Kidney epithelial cell (primary cell): ENCODE results near the gene NFKBIA. TPM values are rescaled to one million over a fixed set of nuclear protein-coding genes. Genes with fewer than 3 reads are reported as not detected.

Experiments used
- DNase-seq: peaks from one replicate; pipeline ENCODE4 v3.0.0-alpha.2; 2010; ENCODE audit warnings: low read depth
- H3K27me3 ChIP-seq: 2 replicates; pipeline ENCODE4 v1.6.0; 2011; ENCODE audit warnings: low read length; ENCODE audit not compliant: control insufficient read depth, insufficient read depth
- H3K36me3 ChIP-seq: 2 replicates; pipeline ENCODE4 v1.5.1; 2011; ENCODE audit warnings: low read length; ENCODE audit not compliant: control insufficient read depth, insufficient read depth
- H3K4me3 ChIP-seq: 2 replicates; pipeline ENCODE4 v1.5.1; 2011; ENCODE audit warnings: low read depth, mild to moderate bottlenecking, control low read depth, low read length
- CTCF ChIP-seq: IDR thresholded peaks from 2 replicates; pipeline ENCODE4 v1.5.1; 2011; ENCODE audit warnings: mild to moderate bottlenecking, moderate library complexity, low read length, control low read depth, inconsistent platforms; ENCODE audit not compliant: insufficient read depth, poor library complexity, severe bottlenecking
- total RNA-seq: library from RNA; depleted of rRNA; stranded (reverse); fragments of >200 nt; gene quantifications from 2 replicates; pipeline ENCODE4 v1.2.3, GENCODE V29; 2015

The NFKBIA gene
- total RNA-seq, 1 donor from 2014 or later, result 196 TPM

DNA sequence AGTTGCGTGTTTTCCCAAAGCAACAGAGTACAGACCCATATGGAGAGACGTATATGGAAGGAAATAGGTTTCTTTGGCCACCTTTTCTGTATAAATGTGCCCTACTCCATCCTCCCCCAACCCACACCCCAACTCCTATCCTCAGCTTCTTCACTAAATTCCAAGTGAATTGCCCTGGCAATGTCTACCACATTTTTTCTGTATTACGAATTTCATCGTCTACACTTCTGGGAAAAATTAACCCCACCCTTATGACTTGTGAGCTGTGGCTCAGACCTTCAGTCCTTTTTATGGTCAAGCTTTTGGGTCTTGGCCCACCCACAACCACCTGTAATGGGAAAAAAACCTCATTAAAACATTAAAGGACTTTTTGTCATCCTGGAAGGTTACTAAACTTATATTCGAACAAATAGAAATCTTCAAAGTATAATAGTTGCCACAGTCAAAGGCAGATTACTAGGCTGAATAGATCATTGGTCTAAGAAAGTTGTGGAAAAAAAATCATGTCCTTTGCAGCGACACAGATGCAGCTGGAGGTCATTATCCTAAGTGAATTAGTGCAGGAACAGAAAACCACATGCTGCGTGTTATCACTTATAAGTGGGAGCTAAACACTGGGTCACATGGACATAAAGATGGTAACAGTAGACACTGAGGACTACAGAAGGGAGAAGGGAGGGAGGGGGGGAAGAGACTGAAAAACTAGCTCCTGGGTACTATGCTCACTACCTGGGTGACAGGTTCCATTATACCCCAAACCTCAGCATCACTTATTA, 15.7 kb upstream of the NFKBIA start:
- no peaks in the 10 kb centered on the region for H3K27me3 ChIP-seq
- TF ChIP-seq CTCF, result no peak
- DNase-seq, result no peak
- no peaks in the 10 kb centered on the region for H3K36me3 ChIP-seq
- H3K4me3 ChIP-seq, result no peak overlapping the region

DNA sequence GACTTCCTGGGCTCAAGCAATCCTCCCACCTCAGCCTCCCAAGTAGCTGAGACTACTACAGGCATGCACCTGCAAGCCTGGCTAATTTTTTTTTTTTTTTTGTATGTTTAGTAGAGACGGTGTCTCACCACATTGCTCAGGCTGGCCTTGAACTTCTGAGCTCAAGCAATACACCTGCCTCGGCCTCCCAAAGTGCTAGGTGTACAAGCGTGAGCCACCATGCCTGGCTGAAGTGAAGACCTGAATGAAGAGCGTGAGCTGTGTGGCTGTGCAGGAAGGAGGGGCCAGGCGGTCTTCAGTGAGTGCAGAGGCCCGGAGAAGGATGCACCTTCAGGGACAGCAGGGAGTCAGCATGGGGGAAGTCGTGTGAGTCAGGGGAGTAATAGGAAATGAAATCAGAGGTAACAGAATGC, 14.9 kb upstream of the NFKBIA start:
- TF ChIP-seq CTCF, result no peak
- no peak for DNase-seq
- H3K4me3 ChIP-seq, result no peak overlapping the region
- H3K27me3 ChIP-seq, result no peaks in the 10 kb centered on the region
- H3K36me3 ChIP-seq, result no peaks in the 10 kb centered on the region

GRCh38 chr14:35418093-35418492, 13.5 kb upstream of the NFKBIA start:
- DNase-seq, result no peak
- H3K36me3 ChIP-seq, result no peaks in the 10 kb centered on the region
- H3K4me3 ChIP-seq, result no peak overlapping the region
- TF ChIP-seq CTCF, result no peak
- no peaks in the 10 kb centered on the region for H3K27me3 ChIP-seq

GRCh38 chr14:35416108-35416750, 11.7 kb upstream of the NFKBIA start:
- no peak for TF ChIP-seq CTCF

DNA sequence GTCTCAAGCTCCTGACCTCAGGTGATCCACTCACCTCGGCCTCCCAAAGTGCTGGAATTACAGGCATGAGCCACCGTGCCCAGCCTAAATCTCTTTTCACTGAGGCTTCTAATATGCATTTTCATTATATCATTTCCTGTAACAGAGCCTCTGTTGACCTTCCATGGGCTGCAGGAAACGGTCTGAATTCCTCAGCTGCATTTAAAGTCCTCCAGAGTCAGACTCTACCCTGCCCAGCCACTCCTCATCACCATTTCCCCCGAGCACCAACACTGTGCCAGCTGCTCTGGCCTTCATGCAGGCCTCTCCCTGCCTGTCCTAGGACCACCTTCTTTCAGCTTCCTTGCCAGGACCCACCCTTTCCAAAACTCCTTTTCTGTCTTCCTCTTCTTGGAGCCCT, 9.8 kb upstream of the NFKBIA start:
- Histone ChIP-seq H3K4me3 (no peak overlapping the region), H3K27me3 (no peaks in the 10 kb centered on the region), H3K36me3 (no peaks in the 10 kb centered on the region)
- no peak for TF ChIP-seq CTCF
- DNase-seq, result no peak

More at GRCh38 chr14:35416108-35416750, 11.7 kb upstream of the NFKBIA start:
- H3K4me3 ChIP-seq, result no peak overlapping the region
- H3K36me3 ChIP-seq, result no peaks in the 10 kb centered on the region
- no peak for DNase-seq
- no peaks in the 10 kb centered on the region for H3K27me3 ChIP-seq
